KMS-11 (cell line): ENCODE data around the gene DNAJB1.
A peak's percentile ranks its signal among the peaks of the same experiment; 100 is the strongest.

Experiments
- H2AFZ ChIP-seq: fragments of 200-600 bp; sonication (generic); 2 replicates; pipeline ENCODE4 v1.6.1; 2016; ENCODE audit warnings: antibody characterized with exemption, mixed run types, low read depth
- H3K27ac ChIP-seq: fragments of 200-600 bp; sonication (generic); 2 replicates; pipeline ENCODE4 v1.6.1; 2016; ENCODE audit warnings: mild to moderate bottlenecking, mixed run types
- H3K27me3 ChIP-seq: fragments of 200-600 bp; sonication (generic); 2 replicates; pipeline ENCODE4 v1.6.1; 2017; ENCODE audit warnings: mild to moderate bottlenecking, low read depth, mixed run types, moderate library complexity; ENCODE audit not compliant: insufficient read depth
- H3K36me3 ChIP-seq: fragments of 200-600 bp; sonication (generic); 2 replicates; pipeline ENCODE4 v1.6.1; 2017; ENCODE audit warnings: mild to moderate bottlenecking, mixed run types; ENCODE audit not compliant: insufficient read depth
- H3K4me1 ChIP-seq: fragments of 200-600 bp; sonication (generic); 2 replicates; pipeline ENCODE4 v1.6.1; 2016; ENCODE audit warnings: mild to moderate bottlenecking, low read depth, mixed run types; ENCODE audit not compliant: poor library complexity, severe bottlenecking
- H3K4me2 ChIP-seq: fragments of 200-600 bp; sonication (generic); 2 replicates; pipeline ENCODE4 v1.7.0; 2016; ENCODE audit warnings: mild to moderate bottlenecking, mixed run types
- H3K4me3 ChIP-seq: fragments of 200-600 bp; sonication (generic); IDR thresholded peaks from 2 replicates; pipeline ENCODE4 v1.6.1; 2017; ENCODE audit warnings: low read depth, low read length, mixed read lengths; ENCODE audit not compliant: insufficient read depth
- H3K79me2 ChIP-seq: fragments of 200-600 bp; sonication (generic); 2 replicates; pipeline ENCODE4 v1.6.1; 2016; ENCODE audit warnings: low read depth, mixed run types; ENCODE audit not compliant: insufficient read depth
- H3K9ac ChIP-seq: fragments of 200-600 bp; sonication (generic); 2 replicates; pipeline ENCODE4 v1.6.1; 2016; ENCODE audit warnings: mild to moderate bottlenecking, mixed run types
- H4K20me1 ChIP-seq: fragments of 200-600 bp; sonication (generic); 2 replicates; pipeline ENCODE4 v1.6.1; 2016; ENCODE audit warnings: mild to moderate bottlenecking, mixed run types; ENCODE audit not compliant: insufficient read depth
- TF ChIP-seq, protein P1 (sequence below): fragments of 200-600 bp; sonication (generic); conservative IDR thresholded peaks from 2 replicates; pipeline ENCODE4 v1.6.1; 2017; ENCODE audit warnings: low read depth, mild to moderate bottlenecking, antibody characterized with exemption, low read length, moderate library complexity, mixed read lengths

DNAJB1 gene

DNA sequence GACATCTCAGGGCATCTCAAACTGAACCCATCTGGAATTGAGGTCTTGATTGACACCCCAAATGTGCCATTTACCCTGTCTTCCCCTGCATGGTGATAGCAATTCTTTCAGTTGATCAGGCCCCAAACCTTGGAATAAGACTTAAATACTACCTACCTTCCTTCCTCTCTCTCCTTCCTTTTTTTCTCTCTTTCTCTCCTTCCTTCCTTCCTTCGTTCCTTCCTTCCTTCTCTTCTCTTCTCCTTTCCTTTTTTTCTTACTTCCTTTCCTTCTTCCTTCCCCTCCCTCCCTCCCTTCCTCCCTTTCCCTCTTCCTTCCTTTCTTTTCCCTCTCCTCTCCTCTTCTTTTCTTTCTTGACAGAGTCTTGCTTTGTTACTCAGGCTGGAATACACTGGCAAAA, 14.9 kb downstream of the DNAJB1 start:
- no peak overlapping the region for H3K9ac ChIP-seq
- H3K36me3 ChIP-seq = no peaks in the 10 kb centered on the region
- no peaks in the 10 kb centered on the region for H3K79me2 ChIP-seq
- TF ChIP-seq, protein P1, sequence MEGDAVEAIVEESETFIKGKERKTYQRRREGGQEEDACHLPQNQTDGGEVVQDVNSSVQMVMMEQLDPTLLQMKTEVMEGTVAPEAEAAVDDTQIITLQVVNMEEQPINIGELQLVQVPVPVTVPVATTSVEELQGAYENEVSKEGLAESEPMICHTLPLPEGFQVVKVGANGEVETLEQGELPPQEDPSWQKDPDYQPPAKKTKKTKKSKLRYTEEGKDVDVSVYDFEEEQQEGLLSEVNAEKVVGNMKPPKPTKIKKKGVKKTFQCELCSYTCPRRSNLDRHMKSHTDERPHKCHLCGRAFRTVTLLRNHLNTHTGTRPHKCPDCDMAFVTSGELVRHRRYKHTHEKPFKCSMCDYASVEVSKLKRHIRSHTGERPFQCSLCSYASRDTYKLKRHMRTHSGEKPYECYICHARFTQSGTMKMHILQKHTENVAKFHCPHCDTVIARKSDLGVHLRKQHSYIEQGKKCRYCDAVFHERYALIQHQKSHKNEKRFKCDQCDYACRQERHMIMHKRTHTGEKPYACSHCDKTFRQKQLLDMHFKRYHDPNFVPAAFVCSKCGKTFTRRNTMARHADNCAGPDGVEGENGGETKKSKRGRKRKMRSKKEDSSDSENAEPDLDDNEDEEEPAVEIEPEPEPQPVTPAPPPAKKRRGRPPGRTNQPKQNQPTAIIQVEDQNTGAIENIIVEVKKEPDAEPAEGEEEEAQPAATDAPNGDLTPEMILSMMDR = no peak
- H2AFZ ChIP-seq = no peak overlapping the region
- H3K4me2 ChIP-seq = no peak overlapping the region
- H3K4me1 ChIP-seq = peaks cover 21% of the 10 kb centered on the region
- no peaks in the 10 kb centered on the region for H4K20me1 ChIP-seq
- no peak overlapping the region for H3K4me3 ChIP-seq
- no peak overlapping the region for H3K27ac ChIP-seq
- no peaks in the 10 kb centered on the region for H3K27me3 ChIP-seq

DNA sequence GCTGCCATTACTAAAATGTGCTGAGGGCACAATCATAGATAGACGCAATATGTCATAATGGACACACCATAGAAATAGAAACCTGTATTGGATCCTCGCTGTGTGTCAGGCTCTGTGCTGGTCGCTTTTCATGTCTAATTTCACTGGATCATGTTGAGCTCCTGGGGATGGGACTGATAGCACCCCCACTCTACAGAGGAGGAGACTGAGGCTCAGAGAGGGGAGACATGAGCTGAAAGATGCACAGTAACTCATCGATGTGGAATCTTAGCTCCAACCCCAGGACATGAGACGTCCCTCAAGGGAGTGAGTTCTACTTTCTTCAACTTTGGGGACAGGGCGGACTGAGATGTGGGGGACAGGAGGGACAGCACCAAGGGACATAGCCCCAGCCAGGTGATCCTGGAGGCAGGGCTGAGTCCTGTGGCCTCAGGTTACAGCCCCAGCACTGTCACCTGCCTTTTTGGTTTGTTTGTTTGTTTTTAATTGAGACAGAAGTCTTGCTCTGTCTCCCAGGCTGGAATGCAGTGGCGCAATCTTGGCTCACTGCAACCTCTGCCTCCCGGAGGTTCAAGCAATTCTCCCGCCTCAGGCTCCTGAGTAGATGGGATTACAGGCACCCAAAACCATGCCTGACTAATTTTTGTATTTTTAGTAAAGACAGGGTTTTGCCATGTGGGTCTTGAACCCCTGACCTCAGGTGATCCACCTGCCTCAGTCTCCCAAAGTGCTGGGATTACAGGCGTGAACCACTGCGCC, 15.7 kb downstream of the DNAJB1 start:
- no peak overlapping the region for H3K4me2 ChIP-seq
- H3K27ac ChIP-seq = no peak overlapping the region
- TF ChIP-seq, protein P1 = no peak
- H3K36me3 ChIP-seq = no peaks in the 10 kb centered on the region
- H2AFZ ChIP-seq = no peak overlapping the region
- H3K79me2 ChIP-seq = no peaks in the 10 kb centered on the region
- H4K20me1 ChIP-seq = no peaks in the 10 kb centered on the region
- H3K27me3 ChIP-seq = no peaks in the 10 kb centered on the region
- no peak overlapping the region for H3K9ac ChIP-seq
- H3K4me3 ChIP-seq = no peak overlapping the region
- peaks cover 14% of the 10 kb centered on the region for H3K4me1 ChIP-seq

DNA sequence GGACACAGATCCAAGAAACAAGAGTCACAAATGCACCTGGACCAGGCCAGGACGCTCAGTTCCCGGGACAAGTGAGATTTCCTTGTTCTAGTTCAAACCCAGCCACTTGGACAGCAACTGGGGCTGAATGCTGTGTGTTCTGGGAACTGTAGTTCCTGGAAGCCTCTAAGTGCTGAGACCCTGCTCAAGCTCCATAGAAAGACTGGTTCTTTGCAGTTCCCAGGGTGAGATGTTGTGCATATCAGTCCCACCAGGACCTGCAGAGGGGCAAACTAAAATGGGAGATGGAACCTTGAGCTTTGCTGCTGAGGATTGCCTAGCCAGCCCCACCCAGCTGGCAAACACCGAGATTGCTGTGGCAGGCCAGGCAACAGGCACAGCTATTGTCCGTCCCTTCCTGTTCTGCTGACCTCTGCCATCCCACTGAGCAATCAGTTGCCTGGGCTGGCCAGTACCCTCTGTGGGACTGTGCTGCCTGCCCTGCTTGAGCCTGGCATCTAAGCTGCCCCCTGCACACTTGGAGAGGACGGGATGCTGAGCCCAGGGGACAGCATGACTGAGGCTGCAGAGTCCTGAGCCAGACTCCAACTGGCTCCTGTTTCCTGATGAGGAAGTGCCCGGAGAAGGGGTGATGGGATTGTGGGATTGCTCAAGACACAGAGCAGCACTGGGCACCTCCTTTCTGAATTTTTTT, 20.8 kb downstream of the DNAJB1 start:
- H3K36me3 ChIP-seq = no peaks in the 10 kb centered on the region
- H3K4me1 ChIP-seq = peaks cover 6% of the 10 kb centered on the region
- H3K27me3 ChIP-seq = no peaks in the 10 kb centered on the region
- H4K20me1 ChIP-seq = no peaks in the 10 kb centered on the region
- H3K4me2 ChIP-seq = no peak overlapping the region
- no peak overlapping the region for H3K9ac ChIP-seq
- H3K4me3 ChIP-seq = no peak overlapping the region
- H3K27ac ChIP-seq = no peak overlapping the region
- H3K79me2 ChIP-seq = no peaks in the 10 kb centered on the region
- peak overlapping the region; percentile 85; the same call in 1 of the 2 replicates for H2AFZ ChIP-seq
- TF ChIP-seq, protein P1 = no peak

DNA sequence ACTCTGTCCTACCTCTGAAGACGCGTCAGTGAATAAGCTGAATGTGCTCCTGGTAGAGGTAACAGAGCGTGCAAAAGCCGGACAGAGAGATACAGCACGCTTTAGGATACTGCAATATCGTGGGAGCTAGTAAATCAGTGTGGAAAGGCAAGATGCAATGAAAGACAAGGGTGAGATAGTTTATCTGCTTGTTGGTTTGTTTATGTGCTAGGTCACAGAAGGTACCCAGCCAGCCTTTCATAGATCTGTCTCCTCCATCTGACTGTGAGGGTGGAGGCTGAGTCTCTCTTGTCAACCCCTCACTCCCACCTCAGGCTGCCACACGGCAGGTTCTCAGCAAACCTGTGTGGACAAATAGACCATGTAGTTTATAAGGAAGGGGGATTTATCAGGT, 21.4 kb downstream of the DNAJB1 start:
- Histone ChIP-seq H3K4me1 (peaks cover 6% of the 10 kb centered on the region), H3K36me3 (no peaks in the 10 kb centered on the region), H2AFZ (peak overlapping the region; percentile 85; the same call in 1 of the 2 replicates), H3K27me3 (no peaks in the 10 kb centered on the region), H3K4me2 (peak overlapping the region; percentile 34; the same call in 1 of the 2 replicates), H4K20me1 (no peaks in the 10 kb centered on the region), H3K4me3 (no peak overlapping the region), H3K9ac (no peak overlapping the region), H3K79me2 (no peaks in the 10 kb centered on the region), H3K27ac (no peak overlapping the region)
- TF ChIP-seq, protein P1 = no peak
